Measurements from ENCODE around the gene C9orf43.

DNA sequence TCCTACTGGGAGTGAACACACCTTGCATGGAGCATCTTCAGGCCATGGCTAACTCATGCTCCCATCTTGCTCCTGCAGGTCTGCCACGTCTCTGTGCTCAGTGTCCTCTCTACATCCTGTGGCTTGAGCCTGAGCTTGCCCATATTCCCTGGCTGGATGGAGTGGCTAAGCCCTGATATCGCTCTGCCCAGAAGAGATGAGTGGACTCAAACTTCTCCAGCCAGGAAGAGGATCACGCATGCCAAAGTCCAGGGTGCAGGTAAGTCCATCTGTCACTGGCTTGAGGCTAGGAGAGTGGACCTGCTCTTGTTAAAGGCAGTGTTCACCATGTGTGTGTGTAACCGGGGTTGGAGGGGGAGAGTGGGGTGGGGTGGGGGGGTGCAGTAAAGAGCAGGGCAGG is 51.4 kb downstream of the C9orf43 start:
- TF ChIP-seq POLR2AphosphoS5 (IDR thresholded peaks at IDR 0.05; ENCODE audit: low read depth, low read length) (no peak), TAF1 (IDR thresholded peaks at IDR 0.05; ENCODE audit: borderline replicate concordance, low read depth, low read length) (no peak)

Data from GM12892 (cell line).